ENCODE measurements around the gene ADAMTS2. TPM values are rescaled to one million over a fixed set of nuclear protein-coding genes. Genes with fewer than 3 reads are reported as not detected.
"Not testable (repeated sequence)": the region's sequence is repeated elsewhere in the genome, so short reads cannot be mapped to it uniquely, and the experiment has no call there.

The ADAMTS2 gene
- total RNA-seq, 1 experiment from 2014 or later = not detected

DNA sequence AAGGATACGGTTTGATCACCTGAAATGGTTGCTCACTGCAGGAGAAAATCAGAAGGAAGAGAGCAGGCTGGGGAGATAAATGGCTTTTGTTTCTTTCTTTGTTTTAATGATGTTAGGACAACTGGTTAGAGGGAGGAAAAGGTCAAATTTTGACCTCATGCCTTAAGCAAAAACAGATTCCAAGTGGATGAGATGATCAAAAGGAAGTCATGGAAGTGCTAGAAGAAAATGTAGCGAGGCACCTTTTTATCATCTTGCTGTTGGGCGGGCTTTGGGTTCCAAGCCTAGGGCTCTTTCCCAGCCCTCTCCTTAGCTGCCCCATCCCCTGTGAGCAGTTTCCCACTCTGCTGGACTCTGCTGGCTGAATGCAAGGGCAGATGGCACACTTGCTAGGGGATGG, 127.9 kb downstream of the ADAMTS2 start:
- DNase-seq = no peak
- H3K79me2 ChIP-seq (ENCODE audit: low read length) = no peaks in the 10 kb centered on the region
- H3K9me2 ChIP-seq (replicated peaks; ENCODE audit: insufficient read depth, low read length) = no peaks in the 10 kb centered on the region
- H3K9ac ChIP-seq (ENCODE audit: low read length) = no peak overlapping the region
- H3K4me2 ChIP-seq (ENCODE audit: low read depth, low read length, poor library complexity, severe bottlenecking) = no peak overlapping the region
- H3K36me3 ChIP-seq (ENCODE audit: insufficient read depth, low read length) = no peaks in the 10 kb centered on the region
- no peak overlapping the region for H3K27ac ChIP-seq (ENCODE audit: low read length)
- H2AFZ ChIP-seq (ENCODE audit: low read length) = no peak overlapping the region
- no peaks in the 10 kb centered on the region for H3K4me1 ChIP-seq (ENCODE audit: low read length)
- no peaks in the 10 kb centered on the region for H3K27me3 ChIP-seq (ENCODE audit: low read length)
- no peaks in the 10 kb centered on the region for H4K20me1 ChIP-seq (ENCODE audit: insufficient read depth, low read depth, low read length)
- H3K4me3 ChIP-seq (ENCODE audit: low read length) = no peak overlapping the region
- no peaks in the 10 kb centered on the region for H3K9me3 ChIP-seq (ENCODE audit: low read length)

DNA sequence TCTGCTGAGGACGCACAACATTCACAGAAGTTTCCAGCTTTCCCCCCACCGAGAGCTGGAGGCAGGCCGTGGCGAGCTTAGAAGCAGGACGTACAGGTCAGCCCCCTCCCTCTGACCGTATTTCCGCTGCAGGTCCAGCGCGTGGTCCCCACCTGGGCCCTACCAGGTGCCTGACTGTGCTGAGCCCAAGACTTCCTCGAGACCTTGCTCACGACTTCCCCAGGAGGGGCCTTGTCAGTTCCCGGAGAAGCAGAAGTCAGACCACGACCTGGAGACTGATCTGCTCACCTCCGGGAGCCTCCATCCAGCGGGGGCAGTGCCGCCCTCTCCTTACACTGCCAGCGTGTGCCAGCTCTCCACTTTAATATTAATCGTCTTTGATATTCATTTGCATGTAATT, 128.9 kb downstream of the ADAMTS2 start:
- H3K27ac ChIP-seq (ENCODE audit: low read length); H3K9ac ChIP-seq (ENCODE audit: low read length); H4K20me1 ChIP-seq (ENCODE audit: insufficient read depth, low read depth, low read length); H3K9me3 ChIP-seq (ENCODE audit: low read length); H3K79me2 ChIP-seq (ENCODE audit: low read length); H3K4me2 ChIP-seq (ENCODE audit: low read depth, low read length, poor library complexity, severe bottlenecking); H2AFZ ChIP-seq (ENCODE audit: low read length); H3K36me3 ChIP-seq (ENCODE audit: insufficient read depth, low read length); DNase-seq; H3K4me3 ChIP-seq (ENCODE audit: low read length); H3K27me3 ChIP-seq (ENCODE audit: low read length); H3K4me1 ChIP-seq (ENCODE audit: low read length); H3K9me2 ChIP-seq (replicated peaks; ENCODE audit: insufficient read depth, low read length): not testable (repeated sequence)

DNA sequence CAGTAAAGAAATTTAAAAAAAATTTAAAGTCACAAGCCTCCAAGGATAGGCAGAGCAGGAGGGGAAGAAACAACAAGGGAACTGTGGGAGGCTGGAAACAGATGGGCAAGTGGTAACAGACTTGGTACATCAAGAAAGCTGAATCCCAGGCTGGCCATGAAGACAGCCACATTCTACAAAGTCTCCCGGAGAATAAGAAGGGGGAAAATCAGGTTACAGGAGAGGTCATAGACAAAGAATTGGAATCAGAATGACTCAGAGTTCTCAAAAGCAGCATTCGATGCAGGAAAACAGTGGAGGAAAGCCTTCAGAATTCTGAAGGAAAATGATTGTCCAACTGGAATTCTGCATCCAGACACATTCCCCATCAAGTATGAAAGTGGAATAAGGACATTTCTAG, 129.7 kb downstream of the ADAMTS2 start:
- H4K20me1 ChIP-seq (ENCODE audit: insufficient read depth, low read depth, low read length) = no peaks in the 10 kb centered on the region
- no peaks in the 10 kb centered on the region for H3K36me3 ChIP-seq (ENCODE audit: insufficient read depth, low read length)
- no peaks in the 10 kb centered on the region for H3K27me3 ChIP-seq (ENCODE audit: low read length)

DNA sequence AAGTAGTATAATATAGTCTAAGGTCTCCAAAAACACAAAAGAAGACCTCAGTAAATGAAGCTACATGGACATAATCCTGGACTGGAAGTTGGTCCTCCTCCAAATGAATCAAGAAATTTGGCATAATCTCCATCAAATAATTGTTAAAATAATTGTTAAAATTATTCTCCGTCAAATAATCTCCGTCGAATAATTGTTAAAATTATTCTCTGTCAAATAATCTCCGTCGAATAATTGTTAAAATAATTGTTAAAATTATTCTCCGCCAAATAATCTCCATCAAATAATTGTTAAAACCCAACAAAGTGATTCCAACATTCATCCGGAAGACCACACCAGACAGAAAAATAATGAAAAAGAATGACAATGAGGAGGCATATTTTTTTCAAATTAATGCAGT, 130.6 kb downstream of the ADAMTS2 start:
- Histone ChIP-seq H3K4me2 (ENCODE audit: low read depth, low read length, poor library complexity, severe bottlenecking) (no peak overlapping the region), H3K9me2 (replicated peaks; ENCODE audit: insufficient read depth, low read length) (no peaks in the 10 kb centered on the region), H3K4me3 (ENCODE audit: low read length) (no peak overlapping the region), H2AFZ (ENCODE audit: low read length) (no peak overlapping the region), H3K36me3 (ENCODE audit: insufficient read depth, low read length) (no peaks in the 10 kb centered on the region), H3K9ac (ENCODE audit: low read length) (no peak overlapping the region), H3K79me2 (ENCODE audit: low read length) (no peaks in the 10 kb centered on the region), H4K20me1 (ENCODE audit: insufficient read depth, low read depth, low read length) (no peaks in the 10 kb centered on the region), H3K9me3 (ENCODE audit: low read length) (no peaks in the 10 kb centered on the region), H3K4me1 (ENCODE audit: low read length) (no peaks in the 10 kb centered on the region), H3K27ac (ENCODE audit: low read length) (no peak overlapping the region), H3K27me3 (ENCODE audit: low read length) (no peaks in the 10 kb centered on the region)
- no peak for DNase-seq

More for the DNA sequence above, 129.7 kb downstream of the ADAMTS2 start:
- Histone ChIP-seq H3K4me3 (ENCODE audit: low read length) (no peak overlapping the region), H3K9ac (ENCODE audit: low read length) (no peak overlapping the region), H3K9me3 (ENCODE audit: low read length) (no peaks in the 10 kb centered on the region), H3K4me2 (ENCODE audit: low read depth, low read length, poor library complexity, severe bottlenecking) (no peak overlapping the region), H3K4me1 (ENCODE audit: low read length) (no peaks in the 10 kb centered on the region), H3K79me2 (ENCODE audit: low read length) (no peaks in the 10 kb centered on the region), H2AFZ (ENCODE audit: low read length) (no peak overlapping the region), H3K27ac (ENCODE audit: low read length) (no peak overlapping the region), H3K9me2 (replicated peaks; ENCODE audit: insufficient read depth, low read length) (no peaks in the 10 kb centered on the region)
- DNase-seq = no peak

DNA sequence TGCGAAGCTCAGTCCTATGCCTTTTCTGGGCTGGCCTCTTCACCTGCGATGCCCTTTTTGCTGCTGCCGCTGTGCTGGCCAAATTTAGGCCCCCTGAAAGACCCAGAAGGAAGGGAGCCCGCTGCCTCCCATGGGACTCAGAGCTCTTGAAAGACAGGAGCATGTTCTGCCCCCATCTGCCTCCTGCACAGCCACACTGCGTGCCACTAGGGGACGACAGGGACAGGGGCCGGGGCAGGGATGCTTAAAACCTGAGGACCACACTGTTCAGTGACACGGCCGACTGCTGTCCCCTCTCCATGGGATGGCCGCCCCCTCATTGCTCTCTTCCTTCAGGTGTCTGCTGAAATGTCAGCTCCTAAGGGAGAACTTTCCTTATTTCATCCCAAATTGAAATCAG, 132.4 kb downstream of the ADAMTS2 start:
- Histone ChIP-seq H3K4me1 (ENCODE audit: low read length) (no peaks in the 10 kb centered on the region), H3K27ac (ENCODE audit: low read length) (no peak overlapping the region), H3K9ac (ENCODE audit: low read length) (no peak overlapping the region), H3K4me2 (ENCODE audit: low read depth, low read length, poor library complexity, severe bottlenecking) (no peak overlapping the region), H3K36me3 (ENCODE audit: insufficient read depth, low read length) (no peaks in the 10 kb centered on the region), H3K4me3 (ENCODE audit: low read length) (no peak overlapping the region), H3K27me3 (ENCODE audit: low read length) (no peaks in the 10 kb centered on the region), H2AFZ (ENCODE audit: low read length) (no peak overlapping the region), H3K79me2 (ENCODE audit: low read length) (no peaks in the 10 kb centered on the region), H3K9me3 (ENCODE audit: low read length) (no peaks in the 10 kb centered on the region), H4K20me1 (ENCODE audit: insufficient read depth, low read depth, low read length) (no peaks in the 10 kb centered on the region), H3K9me2 (replicated peaks; ENCODE audit: insufficient read depth, low read length) (no peaks in the 10 kb centered on the region)
- DNase-seq = no peak

DNA sequence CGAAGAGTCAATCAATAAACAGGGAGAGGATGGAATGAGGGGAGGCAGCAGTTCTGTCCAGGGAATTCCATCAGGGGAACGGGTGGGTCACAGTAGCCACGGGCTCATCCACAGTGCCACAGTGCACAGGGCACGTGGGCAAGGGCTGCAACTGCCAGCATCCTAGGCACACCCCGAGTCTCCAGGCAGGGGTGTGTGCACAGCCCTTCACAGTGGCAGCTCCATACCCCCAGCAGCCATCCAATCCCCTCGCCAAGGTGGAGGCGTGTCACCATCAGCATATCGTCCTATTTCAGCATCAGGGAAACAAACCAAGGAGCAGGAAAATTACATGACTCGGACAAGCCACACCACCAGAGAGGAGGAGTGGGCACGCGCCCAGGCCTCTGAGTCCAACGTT, 133.6 kb downstream of the ADAMTS2 start:
- Histone ChIP-seq H3K79me2 (ENCODE audit: low read length) (no peaks in the 10 kb centered on the region), H3K27ac (ENCODE audit: low read length) (no peak overlapping the region), H3K36me3 (ENCODE audit: insufficient read depth, low read length) (no peaks in the 10 kb centered on the region), H3K4me1 (ENCODE audit: low read length) (no peaks in the 10 kb centered on the region), H3K9me3 (ENCODE audit: low read length) (no peaks in the 10 kb centered on the region), H3K9me2 (replicated peaks; ENCODE audit: insufficient read depth, low read length) (no peaks in the 10 kb centered on the region), H3K4me2 (ENCODE audit: low read depth, low read length, poor library complexity, severe bottlenecking) (no peak overlapping the region), H3K9ac (ENCODE audit: low read length) (no peak overlapping the region), H3K4me3 (ENCODE audit: low read length) (no peak overlapping the region), H2AFZ (ENCODE audit: low read length) (no peak overlapping the region), H3K27me3 (ENCODE audit: low read length) (no peaks in the 10 kb centered on the region), H4K20me1 (ENCODE audit: insufficient read depth, low read depth, low read length) (no peaks in the 10 kb centered on the region)
- no peak for DNase-seq

DNA sequence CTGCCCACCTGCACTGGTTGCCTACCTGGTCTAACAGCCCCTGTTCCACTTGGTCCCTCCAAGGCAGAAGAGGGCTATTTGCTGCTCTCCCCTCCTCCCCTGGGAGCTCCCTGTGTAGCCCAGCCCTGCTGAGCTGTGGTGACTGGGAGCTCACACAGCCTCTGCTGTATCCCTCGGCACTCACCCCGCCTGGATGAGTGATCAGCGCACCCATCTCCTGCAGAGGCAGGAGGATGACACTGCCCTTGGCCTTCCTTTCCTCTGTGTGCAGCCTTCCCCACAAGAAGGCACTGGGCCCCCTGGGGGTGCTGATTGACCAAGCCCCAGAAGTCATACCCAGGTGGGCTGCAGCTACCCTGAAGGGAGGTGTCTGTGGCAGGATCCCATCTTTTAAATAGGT, 134.2 kb downstream of the ADAMTS2 start:
- Histone ChIP-seq H3K9me2 (replicated peaks; ENCODE audit: insufficient read depth, low read length) (no peaks in the 10 kb centered on the region), H3K9ac (ENCODE audit: low read length) (no peak overlapping the region), H4K20me1 (ENCODE audit: insufficient read depth, low read depth, low read length) (no peaks in the 10 kb centered on the region), H3K36me3 (ENCODE audit: insufficient read depth, low read length) (no peaks in the 10 kb centered on the region), H2AFZ (ENCODE audit: low read length) (no peak overlapping the region), H3K27ac (ENCODE audit: low read length) (no peak overlapping the region), H3K27me3 (ENCODE audit: low read length) (no peaks in the 10 kb centered on the region), H3K4me3 (ENCODE audit: low read length) (no peak overlapping the region), H3K9me3 (ENCODE audit: low read length) (no peaks in the 10 kb centered on the region), H3K4me1 (ENCODE audit: low read length) (no peaks in the 10 kb centered on the region), H3K4me2 (ENCODE audit: low read depth, low read length, poor library complexity, severe bottlenecking) (no peak overlapping the region), H3K79me2 (ENCODE audit: low read length) (no peaks in the 10 kb centered on the region)
- no peak for DNase-seq

DNA sequence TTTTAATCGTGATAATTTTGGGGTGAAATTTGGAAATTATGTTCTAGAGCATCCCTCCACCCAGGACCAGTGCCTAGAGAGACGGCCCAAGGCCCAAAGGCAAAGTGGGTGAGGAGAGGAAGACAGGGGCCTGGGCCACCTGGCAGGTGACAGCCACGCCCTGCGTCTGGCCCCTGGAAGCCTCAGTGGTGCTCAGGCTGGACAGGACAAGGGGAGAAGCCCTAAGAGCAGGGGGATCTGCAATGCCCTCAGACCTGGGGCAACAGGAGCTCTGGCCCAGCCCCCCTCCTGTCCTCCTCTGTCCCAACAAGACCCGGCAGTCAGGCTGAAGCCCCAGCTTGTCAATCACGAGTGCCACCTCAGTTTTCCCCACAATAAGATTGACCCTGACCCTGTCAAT, 134.8 kb downstream of the ADAMTS2 start:
- no peaks in the 10 kb centered on the region for H3K36me3 ChIP-seq (ENCODE audit: insufficient read depth, low read length)
- H3K9ac ChIP-seq (ENCODE audit: low read length) = no peak overlapping the region
- DNase-seq = no peak
- no peak overlapping the region for H2AFZ ChIP-seq (ENCODE audit: low read length)
- H3K4me3 ChIP-seq (ENCODE audit: low read length) = no peak overlapping the region
- H3K9me2 ChIP-seq (replicated peaks; ENCODE audit: insufficient read depth, low read length) = no peaks in the 10 kb centered on the region
- no peaks in the 10 kb centered on the region for H3K9me3 ChIP-seq (ENCODE audit: low read length)
- H3K27me3 ChIP-seq (ENCODE audit: low read length) = no peaks in the 10 kb centered on the region
- no peaks in the 10 kb centered on the region for H4K20me1 ChIP-seq (ENCODE audit: insufficient read depth, low read depth, low read length)
- no peak overlapping the region for H3K4me2 ChIP-seq (ENCODE audit: low read depth, low read length, poor library complexity, severe bottlenecking)
- H3K4me1 ChIP-seq (ENCODE audit: low read length) = no peaks in the 10 kb centered on the region
- no peaks in the 10 kb centered on the region for H3K79me2 ChIP-seq (ENCODE audit: low read length)
- H3K27ac ChIP-seq (ENCODE audit: low read length) = no peak overlapping the region
